VCaP (cell line): ENCODE measurements around the gene FGFR2.
"Not testable (repeated sequence)": the region's sequence is repeated elsewhere in the genome, so short reads cannot be mapped to it uniquely, and the experiment has no call there.

Experiments used
- H3K27ac ChIP-seq: fragments of 450-650 bp; 2 replicates; pipeline ENCODE4 v1.5.1; 2017
- TF ChIP-seq, protein P1 (sequence below): fragments of 450-650 bp; conservative IDR thresholded peaks from 2 replicates; pipeline ENCODE4 v1.5.1; 2017; ENCODE audit warnings: mild to moderate bottlenecking, moderate library complexity

Gene FGFR2

DNA sequence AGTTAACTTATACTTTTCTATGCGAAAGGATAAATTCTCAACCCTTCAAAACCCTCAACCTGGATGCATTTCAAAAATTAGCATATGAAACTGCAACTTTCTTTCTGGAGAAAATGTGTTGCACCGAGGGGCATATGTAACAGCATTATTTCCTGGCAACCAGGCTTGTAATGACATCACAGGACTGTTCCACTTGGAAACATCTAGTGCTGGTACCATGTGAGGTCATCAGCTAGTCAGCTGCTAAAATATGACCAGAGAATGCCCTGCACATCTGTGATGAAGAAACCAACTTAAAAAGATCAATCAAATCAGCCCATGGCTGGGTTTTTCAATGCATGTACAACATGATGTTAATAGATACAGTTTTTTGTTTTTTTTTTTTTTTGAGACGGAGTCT is 40.0 kb downstream of the FGFR2 start:
- TF ChIP-seq, protein P1, sequence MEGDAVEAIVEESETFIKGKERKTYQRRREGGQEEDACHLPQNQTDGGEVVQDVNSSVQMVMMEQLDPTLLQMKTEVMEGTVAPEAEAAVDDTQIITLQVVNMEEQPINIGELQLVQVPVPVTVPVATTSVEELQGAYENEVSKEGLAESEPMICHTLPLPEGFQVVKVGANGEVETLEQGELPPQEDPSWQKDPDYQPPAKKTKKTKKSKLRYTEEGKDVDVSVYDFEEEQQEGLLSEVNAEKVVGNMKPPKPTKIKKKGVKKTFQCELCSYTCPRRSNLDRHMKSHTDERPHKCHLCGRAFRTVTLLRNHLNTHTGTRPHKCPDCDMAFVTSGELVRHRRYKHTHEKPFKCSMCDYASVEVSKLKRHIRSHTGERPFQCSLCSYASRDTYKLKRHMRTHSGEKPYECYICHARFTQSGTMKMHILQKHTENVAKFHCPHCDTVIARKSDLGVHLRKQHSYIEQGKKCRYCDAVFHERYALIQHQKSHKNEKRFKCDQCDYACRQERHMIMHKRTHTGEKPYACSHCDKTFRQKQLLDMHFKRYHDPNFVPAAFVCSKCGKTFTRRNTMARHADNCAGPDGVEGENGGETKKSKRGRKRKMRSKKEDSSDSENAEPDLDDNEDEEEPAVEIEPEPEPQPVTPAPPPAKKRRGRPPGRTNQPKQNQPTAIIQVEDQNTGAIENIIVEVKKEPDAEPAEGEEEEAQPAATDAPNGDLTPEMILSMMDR: no peak
- no peak overlapping the region for H3K27ac ChIP-seq

DNA sequence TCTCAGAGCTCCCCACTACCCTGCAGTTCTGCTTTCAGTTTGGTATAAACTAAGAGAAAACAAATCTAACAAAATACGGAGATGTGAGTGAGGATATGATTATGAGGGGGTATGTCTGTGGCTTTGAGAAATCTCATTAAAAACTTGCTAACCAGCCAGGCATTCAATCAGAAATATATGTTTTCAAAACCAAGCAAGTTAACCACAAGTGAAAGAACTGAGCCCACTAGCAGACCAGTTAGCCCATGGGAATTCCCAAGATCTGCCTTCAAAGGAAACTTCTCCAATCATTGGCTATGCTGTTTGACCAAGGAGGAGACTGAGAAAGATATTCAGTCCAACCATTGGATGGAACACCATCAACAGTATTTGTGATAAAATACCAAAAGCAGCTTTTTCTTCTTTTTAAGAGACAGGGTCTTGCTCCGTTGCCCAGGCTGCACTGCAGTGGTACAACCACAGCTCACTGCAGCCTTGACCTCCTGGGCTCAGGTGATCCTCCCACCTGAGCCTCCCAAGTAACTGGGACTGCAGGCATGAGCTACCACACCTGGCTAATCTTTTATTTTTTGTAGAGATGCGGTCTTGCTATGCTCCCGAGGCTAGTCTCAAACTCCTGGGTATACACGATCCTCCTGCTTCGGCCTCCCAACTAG is 41.2 kb downstream of the FGFR2 start:
- TF ChIP-seq, protein P1: no peak
- no peak overlapping the region for H3K27ac ChIP-seq

DNA sequence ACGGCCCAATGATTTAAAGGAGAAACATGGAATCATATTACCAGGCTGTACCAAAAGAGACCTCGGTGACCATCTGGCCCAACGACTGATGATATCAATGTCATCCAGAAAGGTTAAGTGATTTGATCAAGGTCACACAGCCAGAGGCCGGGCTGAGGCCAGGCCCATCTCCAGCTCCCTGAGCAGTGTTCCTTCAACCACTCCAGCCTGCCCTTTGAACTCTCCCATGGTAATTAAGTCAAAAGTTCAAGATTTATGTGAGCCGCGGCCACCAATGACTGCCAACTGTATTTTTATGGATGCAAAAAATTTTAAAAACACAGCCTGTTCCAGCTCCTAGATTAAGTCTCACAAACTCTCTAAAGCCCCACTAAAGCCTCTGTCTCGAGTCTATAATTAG is 41.8 kb downstream of the FGFR2 start:
- TF ChIP-seq, protein P1: no peak
- H3K27ac ChIP-seq: no peak overlapping the region

DNA sequence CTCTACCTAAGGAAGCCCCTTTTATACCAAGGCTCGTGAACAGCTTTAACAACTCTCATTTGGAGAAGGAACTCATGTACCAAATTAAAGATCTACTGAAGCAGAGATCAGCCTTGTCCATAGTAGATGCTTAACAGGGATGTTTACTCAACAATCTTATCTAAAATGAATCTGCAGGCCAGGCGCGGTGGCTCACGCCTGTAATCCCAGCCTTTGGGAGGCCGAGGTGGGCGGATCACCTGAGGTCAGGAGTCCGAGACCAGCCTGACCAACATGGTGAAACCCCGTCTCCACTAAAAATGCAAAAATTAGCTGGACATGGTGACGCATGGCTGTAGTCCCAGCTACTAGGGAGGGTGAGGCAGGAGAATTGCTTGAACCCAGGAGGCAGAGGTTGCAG is 43.3 kb downstream of the FGFR2 start:
- H3K27ac ChIP-seq: not testable (repeated sequence)

DNA sequence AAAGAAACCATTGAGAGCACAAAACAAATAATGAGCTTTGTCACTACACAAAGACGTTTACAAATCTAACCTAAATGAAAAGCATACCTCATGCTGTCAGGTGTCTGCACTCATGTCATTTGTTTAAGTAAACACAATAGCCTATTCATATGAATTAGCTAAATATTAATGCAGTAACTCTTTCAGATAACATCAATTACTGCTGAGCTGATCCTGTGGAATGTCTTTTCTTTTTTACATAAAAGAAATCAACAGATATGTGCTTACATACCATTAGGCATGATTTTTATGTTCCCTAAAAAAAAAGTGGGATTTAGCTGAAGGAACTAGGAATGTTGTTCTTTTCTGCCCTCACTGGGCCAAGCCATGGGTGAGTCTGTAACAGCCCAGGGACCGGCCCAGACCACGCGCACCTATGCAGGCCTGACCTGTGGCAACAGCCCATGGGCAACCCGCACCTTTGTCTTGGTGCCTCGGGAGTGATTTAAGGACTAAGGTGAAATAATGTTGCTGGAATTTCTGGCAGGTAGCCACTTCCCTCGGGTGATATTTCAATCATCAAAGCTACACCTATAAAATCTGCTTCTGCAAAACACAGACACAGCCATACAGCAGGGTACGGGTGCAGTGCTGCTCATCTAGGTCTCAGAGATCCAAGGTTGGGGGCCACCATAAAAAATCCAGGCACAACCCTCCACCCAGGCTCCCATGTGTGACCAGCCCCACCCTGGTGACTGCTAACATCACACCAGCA is 44.6 kb downstream of the FGFR2 start:
- TF ChIP-seq, protein P1: no peak
- peak overlapping the region; percentile 50 for H3K27ac ChIP-seq

DNA sequence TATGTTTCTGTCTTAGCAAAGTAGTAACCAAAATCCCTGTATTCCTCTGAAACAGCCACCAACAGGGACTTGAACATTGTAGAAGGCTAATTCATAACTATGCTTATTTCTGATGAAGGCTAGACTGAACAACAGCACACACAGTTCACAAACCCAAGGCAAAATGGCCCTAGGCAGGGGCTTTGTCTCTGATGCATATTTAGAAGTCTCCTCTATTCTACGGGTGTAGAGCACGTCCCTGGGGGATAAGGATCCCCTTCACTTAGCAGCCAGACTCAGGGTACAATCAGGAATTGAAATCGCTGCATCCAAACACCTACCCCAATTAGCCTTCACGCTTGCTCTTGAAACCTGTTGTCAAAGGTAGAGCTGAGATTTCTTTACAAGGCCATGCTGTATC is 45.5 kb downstream of the FGFR2 start:
- TF ChIP-seq, protein P1: no peak
- peak overlapping the region; percentile 50 for H3K27ac ChIP-seq

DNA sequence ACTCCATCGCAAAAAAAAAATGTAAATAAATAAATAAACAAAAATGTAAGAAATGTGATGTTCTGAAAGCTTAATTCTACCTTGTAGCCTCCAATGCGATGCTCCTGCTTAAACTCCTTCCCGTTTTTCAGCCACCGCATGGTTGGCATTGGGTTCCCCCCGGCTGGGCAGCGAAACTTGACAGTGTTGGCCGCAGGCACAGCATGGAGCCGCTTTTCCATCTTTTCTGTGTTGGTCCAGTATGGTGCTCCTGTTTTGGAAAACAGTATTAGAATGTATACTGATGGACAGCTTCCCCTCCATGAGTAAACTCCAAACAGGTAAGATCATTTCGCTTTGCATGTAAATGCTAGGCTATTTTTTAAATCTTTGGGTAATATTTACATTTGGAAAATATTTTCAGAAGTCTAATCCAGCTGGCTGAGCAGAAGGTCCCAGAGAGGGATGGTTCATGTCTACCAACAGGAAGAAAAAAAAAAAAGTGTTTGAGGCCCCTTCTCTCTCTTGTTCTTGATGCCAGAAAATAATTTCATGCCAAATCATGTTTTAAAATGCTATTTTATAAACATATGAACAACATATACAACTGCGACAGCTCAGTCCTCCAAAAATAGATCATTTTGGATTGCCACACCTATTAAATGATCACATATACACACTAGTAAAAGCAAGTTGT is 46.9 kb downstream of the FGFR2 start:
- TF ChIP-seq, protein P1: no peak
- H3K27ac ChIP-seq: no peak overlapping the region
